Testis (tissue), 2 donors: ENCODE results near the gene ADPRS.

Experiments
- POLR2A ChIP-seq: fragments of 450-650 bp; IDR thresholded peaks from one replicate; pipeline ENCODE4 v1.6.1; 2017; ENCODE audit warnings: antibody characterized with exemption, mild to moderate bottlenecking, moderate library complexity
- TF ChIP-seq, protein P1 (sequence below), 3 experiments: fragments of 450-650 bp in 2 of 3; fragments of 200-600 bp in 1 of 3; sonication (generic) in 1 of 3; IDR thresholded peaks; one replicate each; pipeline ENCODE4 v1.5.1; 2016 to 2019; ENCODE audit warnings: antibody characterized with exemption in 3 of 3, mild to moderate bottlenecking in 2 of 3, moderate library complexity in 1 of 3

DNA sequence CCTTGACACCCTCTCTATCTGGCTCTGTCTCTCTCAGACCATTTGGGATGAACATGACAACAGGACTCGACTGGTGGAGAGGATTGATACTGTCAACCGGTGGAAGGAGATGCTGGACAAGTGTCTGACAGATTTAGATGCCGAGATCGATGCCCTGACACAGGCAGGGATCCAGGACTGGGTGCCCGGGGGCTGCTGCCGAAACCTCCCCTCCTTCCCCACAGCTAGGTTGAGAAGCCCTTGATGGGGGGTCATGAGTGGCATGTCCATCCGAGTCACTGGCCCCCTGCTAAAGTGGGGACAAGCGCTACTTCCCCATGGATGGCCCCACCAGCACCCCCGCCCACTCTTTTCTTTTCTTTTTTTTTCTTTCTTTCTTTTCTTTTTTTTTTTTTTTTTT is 3.6 kb upstream of the ADPRS start:
- TF ChIP-seq, protein P1, sequence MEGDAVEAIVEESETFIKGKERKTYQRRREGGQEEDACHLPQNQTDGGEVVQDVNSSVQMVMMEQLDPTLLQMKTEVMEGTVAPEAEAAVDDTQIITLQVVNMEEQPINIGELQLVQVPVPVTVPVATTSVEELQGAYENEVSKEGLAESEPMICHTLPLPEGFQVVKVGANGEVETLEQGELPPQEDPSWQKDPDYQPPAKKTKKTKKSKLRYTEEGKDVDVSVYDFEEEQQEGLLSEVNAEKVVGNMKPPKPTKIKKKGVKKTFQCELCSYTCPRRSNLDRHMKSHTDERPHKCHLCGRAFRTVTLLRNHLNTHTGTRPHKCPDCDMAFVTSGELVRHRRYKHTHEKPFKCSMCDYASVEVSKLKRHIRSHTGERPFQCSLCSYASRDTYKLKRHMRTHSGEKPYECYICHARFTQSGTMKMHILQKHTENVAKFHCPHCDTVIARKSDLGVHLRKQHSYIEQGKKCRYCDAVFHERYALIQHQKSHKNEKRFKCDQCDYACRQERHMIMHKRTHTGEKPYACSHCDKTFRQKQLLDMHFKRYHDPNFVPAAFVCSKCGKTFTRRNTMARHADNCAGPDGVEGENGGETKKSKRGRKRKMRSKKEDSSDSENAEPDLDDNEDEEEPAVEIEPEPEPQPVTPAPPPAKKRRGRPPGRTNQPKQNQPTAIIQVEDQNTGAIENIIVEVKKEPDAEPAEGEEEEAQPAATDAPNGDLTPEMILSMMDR (IDR thresholded peaks at IDR 0.05) = no peak
- TF ChIP-seq POLR2A = no peak
